HCEC 1CT (cell line): ENCODE data around the gene PPP1R37.

Source experiments
- DNase-seq: peaks from one replicate; pipeline ENCODE4 v3.0.0-alpha.2; 2017

Gene PPP1R37

GRCh38 chr19:45092747-45093678 is at the start of gene PPP1R37:
Gene PPP1R37 (plus strand): TSS chr19:45093179. CDS start chr19:45093326, 147 bp downstream.
- peak; percentile 96 for DNase-seq

- DNase-seq: no peak
Measured at GRCh38 chr19:45045671-45046353, 47.2 kb upstream of the PPP1R37 start.

GRCh38 chr19:45046355-45046754 is 46.6 kb upstream of the PPP1R37 start:
- no peak for DNase-seq

GRCh38 chr19:45047188-45047797 is 45.7 kb upstream of the PPP1R37 start:
- DNase-seq: no peak

GRCh38 chr19:45049073-45049736 is 43.8 kb upstream of the PPP1R37 start:
- no peak for DNase-seq

- no peak for DNase-seq
Measured at GRCh38 chr19:45050036-45050435, 42.9 kb upstream of the PPP1R37 start.

- no peak for DNase-seq
Measured at GRCh38 chr19:45051929-45052579, 40.9 kb upstream of the PPP1R37 start.

GRCh38 chr19:45056831-45057230 is 36.1 kb upstream of the PPP1R37 start:
- no peak for DNase-seq

GRCh38 chr19:45057444-45057843 is 35.5 kb upstream of the PPP1R37 start:
- no peak for DNase-seq

GRCh38 chr19:45058622-45059159 is 34.3 kb upstream of the PPP1R37 start:
- no peak for DNase-seq

GRCh38 chr19:45059258-45059965 is 33.6 kb upstream of the PPP1R37 start:
- DNase-seq: peak; percentile 60

GRCh38 chr19:45061965-45062364 is 31.0 kb upstream of the PPP1R37 start:
- no peak for DNase-seq

- DNase-seq: no peak
Measured at GRCh38 chr19:45063851-45064801, 28.9 kb upstream of the PPP1R37 start.

- DNase-seq: no peak
Measured at GRCh38 chr19:45066921-45067661, 25.9 kb upstream of the PPP1R37 start.

GRCh38 chr19:45068041-45068440 is 24.9 kb upstream of the PPP1R37 start:
- no peak for DNase-seq

GRCh38 chr19:45069056-45069455 is 23.9 kb upstream of the PPP1R37 start:
- no peak for DNase-seq

GRCh38 chr19:45070214-45070613 is 22.8 kb upstream of the PPP1R37 start:
- DNase-seq: no peak

- no peak for DNase-seq
Measured at GRCh38 chr19:45070861-45071544, 22.0 kb upstream of the PPP1R37 start.

GRCh38 chr19:45071545-45071938 is 21.4 kb upstream of the PPP1R37 start:
- no peak for DNase-seq
